ENCODE results near the gene DPYD. TPM values are rescaled to one million over a fixed set of nuclear protein-coding genes. Genes with fewer than 3 reads are reported as not detected.

The DPYD gene
- total RNA-seq, 1 donor from 2014 or later = 56.1 TPM

GRCh38 chr1:97307568-97307967, 613.3 kb downstream of the DPYD start:
- intact Hi-C loops (cut with micrococcal nuclease) = no loop called here

GRCh38 chr1:97307151-97307550, 613.7 kb downstream of the DPYD start:
- intact Hi-C loops (cut with micrococcal nuclease) = no loop called here

DNA sequence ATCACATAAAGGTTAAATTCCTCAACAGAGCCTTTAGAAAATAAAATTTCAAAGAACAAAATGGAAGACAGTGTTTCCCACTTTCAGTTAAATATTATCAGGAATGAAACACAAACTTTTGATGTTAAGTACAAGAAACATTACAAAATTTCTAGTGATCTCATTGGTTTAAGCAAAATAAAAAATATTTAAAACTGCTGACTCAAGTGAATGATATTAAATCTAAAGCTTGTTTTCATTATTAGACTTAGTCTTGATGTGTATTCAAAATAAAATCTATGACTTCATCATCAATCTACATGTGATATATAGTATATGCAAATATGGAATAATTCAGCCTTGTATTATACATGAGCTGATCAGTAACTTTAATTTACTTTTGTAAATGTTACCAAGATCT, 614.3 kb downstream of the DPYD start:
- intact Hi-C loops (cut with micrococcal nuclease) = no loop called here

DNA sequence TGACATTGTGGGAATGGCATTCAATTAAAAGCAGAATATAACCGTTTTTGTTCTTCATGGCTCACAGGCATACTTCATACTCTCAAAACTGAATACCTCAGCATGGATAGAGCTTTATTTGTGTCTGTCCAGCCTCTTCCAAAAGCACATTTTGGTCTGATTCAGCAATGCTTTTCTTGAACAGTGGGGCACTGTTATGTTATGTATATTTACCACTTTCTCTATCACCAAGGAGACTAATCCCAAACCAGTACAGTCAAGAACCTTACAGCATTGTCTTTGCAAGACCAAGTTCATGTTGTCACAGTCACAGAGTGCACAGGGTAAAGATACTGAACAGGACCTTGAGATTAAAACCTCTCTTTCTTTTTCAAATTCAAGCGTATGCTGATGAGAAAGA, 616.5 kb downstream of the DPYD start:
- intact Hi-C loops (cut with micrococcal nuclease) = no loop called here

DNA sequence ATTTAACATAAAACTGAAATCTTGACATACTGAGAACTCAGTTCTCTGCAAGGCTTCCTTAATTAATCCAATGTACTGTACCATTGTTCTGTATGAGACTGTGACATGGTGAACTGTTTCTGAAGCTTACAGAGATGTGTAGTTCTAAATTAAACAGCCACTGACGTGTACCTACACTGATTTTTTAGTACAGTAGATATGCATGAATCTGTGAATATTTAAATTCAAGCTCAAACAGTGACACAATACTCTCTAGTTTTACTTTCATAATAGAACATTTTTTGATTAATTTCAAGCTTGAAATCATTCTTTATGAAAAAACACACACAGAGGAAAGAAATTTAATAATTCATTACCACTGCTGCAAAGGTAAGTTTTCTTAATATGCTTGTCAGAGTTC, 621.9 kb downstream of the DPYD start:
- intact Hi-C loops (cut with micrococcal nuclease) = no loop called here

DNA sequence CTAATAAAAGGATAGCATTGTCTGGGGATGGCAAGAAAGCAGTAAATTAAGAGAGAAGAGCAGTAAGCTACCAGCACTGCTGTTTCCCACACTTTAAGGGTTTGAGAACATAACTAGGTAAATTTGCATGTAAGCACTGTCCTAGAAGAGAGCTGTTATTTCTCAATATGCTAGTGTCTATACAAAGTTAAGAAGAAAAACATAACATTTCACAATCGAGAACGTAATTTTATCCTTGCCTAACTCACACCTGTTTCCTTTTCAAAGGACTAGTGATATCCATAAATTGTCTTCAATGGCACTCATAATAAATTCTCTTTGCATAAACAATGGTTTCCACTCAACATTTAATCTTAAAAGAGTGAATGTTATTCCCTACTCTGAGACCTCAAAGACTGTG, 623.2 kb downstream of the DPYD start:
- intact Hi-C loops (cut with micrococcal nuclease) = no loop called here

GRCh38 chr1:97281962-97282361, 638.9 kb downstream of the DPYD start:
- intact Hi-C loops (cut with micrococcal nuclease) = no loop called here

DNA sequence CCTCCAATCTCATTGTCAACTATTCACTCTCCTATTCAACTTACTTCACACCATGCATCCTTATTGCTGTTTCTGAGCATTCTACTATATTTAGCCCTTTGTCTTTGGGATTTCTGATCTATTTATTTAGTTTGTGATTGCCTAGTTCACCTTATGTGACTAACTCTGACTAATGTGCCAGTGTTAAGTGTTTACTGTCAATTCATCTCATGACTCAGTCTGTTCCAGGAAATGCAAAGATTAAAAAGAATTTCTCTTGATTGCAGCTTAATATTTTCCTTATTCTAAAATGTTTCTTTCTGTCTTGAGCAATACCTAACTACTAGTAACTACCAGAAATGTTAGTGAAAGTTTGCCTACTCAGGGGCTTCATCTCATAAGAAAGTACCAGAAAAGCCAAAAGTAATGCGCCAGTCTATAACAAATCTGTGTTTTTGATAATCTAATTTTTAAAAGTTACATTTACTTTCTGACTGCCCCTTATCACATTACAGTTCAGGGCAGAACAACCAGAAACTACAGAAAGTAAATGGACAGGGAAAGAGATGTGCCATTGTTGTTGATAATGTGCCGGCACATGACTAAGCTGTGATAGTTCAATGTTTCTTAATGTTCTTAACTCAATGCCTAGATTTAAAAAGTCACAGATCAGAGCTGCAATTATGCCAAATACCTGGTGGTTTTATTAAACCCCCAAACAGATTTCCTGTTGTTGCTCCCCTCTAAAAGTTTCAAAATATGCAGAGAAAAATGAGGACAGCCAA, 642.8 kb downstream of the DPYD start:
- intact Hi-C loops (cut with micrococcal nuclease) = no loop called here

DNA sequence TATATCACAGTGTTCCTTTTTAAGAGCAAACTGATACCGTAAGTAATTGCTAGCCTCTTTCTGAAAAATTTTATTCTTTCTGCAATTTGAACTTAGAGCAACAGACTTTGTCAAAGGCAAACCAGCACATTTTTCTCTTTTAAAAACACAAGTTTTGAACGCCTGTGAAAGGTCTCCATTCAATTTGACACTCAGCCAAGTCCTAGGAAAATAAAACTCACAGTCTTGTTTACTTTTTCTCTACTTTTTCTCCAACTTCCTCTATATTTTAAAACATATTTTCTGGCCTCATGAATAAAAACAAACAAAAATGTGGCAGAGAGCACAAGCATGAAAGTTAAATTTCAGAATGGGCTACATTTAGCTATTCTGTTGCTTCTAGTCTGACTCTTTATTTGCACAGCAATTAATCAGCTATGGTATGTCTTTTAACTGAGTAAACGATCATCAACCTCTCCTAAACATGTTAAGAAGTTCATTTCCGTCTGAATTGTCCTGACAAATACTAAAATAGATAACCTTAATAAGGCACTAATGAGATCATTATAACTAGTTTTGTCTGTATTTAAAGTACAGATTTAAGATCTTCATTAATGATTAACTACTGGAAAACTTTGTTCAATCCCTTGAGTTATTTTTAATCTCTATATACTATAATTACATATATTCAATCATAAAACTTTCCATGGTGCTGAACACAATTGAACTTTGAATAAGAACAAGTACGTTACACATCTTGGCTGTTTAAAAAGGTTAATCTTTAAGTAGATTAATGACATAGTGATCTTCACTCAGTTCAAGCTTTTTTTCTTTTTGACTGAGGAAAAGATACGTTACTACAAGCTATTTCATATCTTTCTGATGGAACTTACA, 648.7 kb downstream of the DPYD start:
- intact Hi-C loops (cut with micrococcal nuclease) = no loop called here

DNA sequence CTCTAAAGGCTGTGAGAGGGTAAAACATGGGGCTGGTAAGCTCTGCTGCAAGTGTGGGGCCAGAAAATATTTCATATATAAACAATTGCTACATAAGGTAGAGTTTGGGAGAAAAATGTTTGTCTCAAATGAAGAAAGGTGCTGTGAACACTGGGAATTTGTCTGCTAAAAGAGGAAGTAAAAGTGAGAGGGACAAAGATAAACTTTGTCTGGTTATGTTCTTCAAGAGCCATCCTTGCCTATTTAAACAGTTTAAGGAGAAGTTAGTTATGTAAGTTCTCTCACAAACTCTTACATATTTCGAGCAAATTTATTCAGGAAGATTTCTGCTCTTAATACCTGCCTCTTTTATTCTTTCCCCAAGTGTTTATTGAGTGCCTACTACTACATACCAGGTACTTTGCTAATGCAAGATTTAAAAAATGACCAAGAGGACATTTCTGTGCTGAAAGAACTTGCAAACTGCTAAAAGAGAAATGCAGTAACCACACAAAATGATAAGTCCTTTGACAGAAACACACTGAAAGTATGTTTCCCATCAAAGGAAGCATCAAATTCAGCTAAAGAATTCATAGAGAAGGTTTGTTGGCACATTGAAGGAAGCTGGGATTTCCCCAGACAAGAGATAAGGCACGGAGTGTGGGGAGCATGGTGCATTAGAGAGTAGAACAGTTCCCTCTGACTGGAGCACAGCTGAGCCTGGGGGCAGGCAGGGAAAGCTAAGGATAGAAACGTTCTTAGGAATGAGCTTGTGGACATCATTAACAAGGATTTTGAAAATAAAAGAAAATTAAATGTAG, 650.1 kb downstream of the DPYD start:
- intact Hi-C loops (cut with micrococcal nuclease) = no loop called here

DNA sequence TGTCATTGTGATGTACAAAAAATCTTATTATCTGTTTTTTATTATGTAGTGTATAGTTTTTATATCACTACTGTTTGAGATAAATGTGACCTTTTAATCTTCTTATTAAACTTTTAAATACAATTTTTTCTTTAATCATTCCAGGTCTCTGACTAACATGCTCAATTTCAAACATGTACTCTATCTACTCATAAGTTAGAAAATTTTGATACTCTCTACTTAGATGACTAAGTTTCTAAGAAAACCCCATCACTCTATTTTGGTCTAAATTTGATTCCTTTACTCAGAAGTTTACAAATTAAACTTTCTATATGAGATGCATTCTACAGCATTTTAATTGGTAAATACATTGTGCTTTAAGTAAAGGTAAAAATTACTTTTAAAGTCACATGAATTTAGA, 655.2 kb downstream of the DPYD start:
- intact Hi-C loops (cut with micrococcal nuclease) = no loop called here

- intact Hi-C loops (cut with micrococcal nuclease) = no loop called here
These were observed 658.0 kb downstream of the DPYD start for GRCh38 chr1:97262842-97263241.

GRCh38 chr1:97258597-97258996, 662.2 kb downstream of the DPYD start:
- intact Hi-C loops (cut with micrococcal nuclease) = no loop called here

GRCh38 chr1:97254731-97255463, 665.9 kb downstream of the DPYD start:
- intact Hi-C loops (cut with micrococcal nuclease) = no loop called here

DNA sequence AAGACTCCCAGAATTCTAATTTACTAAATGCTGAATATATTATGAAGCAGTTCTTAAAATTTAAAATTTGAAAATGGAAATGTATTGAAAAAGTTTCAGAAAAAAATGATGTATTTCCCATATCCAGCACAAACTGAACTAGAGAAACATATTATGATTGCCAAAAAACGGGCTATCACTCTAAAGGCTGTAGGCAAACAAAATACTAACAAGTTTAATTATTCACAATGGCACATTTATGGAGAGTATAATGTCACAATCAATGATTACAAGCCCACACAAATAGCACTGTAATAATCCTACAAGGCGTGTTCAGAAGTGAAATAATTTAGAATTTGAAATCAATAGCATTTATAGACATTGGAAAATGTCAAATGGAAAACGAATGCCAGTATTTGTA, 667.9 kb downstream of the DPYD start:
- intact Hi-C loops (cut with micrococcal nuclease) = no loop called here

GRCh38 chr1:97252076-97252475, 668.8 kb downstream of the DPYD start:
- intact Hi-C loops (cut with micrococcal nuclease) = no loop called here

DNA sequence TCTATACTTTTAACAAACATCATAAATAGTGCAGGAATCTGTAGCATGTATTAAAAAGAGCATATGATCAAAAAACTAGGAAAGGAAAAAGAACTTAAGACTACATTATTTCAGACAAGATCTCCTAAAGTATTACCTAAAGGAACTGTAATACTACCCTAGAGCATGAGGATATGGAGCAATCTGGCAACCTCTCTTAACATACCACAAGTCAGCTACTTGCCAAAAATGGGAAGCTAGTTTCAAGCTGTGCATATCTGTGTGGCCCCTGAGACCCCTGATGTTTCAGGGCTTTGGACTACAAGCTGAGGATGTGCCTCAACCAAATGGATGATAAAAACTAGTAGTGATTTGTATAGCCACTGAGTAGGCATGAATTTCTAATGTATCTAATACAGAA, 673.6 kb downstream of the DPYD start:
- intact Hi-C loops (cut with micrococcal nuclease) = no loop called here

GRCh38 chr1:97245682-97246081, 675.2 kb downstream of the DPYD start:
- intact Hi-C loops (cut with micrococcal nuclease) = loop anchor here (2.0 kb wide), 1 partner anchor 807 kb away; no protein-coding TSS in a partner anchor

GRCh38 chr1:97245026-97245425, 675.8 kb downstream of the DPYD start:
- intact Hi-C loops (cut with micrococcal nuclease) = loop anchor here (2.0 kb wide), 1 partner anchor 808 kb away; no protein-coding TSS in a partner anchor

DNA sequence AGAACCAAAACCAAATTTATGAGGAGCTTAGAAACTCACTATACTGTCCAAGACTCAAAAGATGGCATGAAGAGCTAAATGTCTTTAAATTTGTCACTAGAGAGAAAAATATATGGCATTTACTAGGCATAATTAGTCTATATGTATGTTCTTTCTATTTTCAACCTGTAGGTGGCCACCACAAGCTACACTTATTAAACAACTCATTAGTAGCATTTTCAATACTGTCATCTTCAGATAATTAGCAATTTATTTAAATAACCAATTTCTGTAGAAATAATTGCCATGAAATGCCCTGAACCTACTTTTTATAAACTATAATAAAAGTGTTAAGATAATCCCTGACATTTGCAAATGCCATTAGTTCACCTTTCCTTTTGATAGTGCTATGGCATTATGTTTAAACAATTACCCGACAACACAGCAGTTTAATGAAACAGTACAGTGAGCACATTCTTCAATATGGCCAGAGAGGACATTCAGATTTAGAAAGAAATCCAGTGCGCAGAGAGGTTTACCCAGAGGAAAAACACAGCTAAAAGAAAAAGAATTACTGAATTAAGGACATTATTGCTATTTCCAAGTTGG, 676.8 kb downstream of the DPYD start:
- intact Hi-C loops (cut with micrococcal nuclease) = loop anchor here (2.0 kb wide), 1 partner anchor 809 kb away; no protein-coding TSS in a partner anchor

GRCh38 chr1:97238816-97239215, 682.0 kb downstream of the DPYD start:
- intact Hi-C loops (cut with micrococcal nuclease) = no loop called here
